Measurements from ENCODE around the gene NPHP4.
A peak's percentile ranks its signal among the peaks of the same experiment; 100 is the strongest.

The NPHP4 gene

DNA sequence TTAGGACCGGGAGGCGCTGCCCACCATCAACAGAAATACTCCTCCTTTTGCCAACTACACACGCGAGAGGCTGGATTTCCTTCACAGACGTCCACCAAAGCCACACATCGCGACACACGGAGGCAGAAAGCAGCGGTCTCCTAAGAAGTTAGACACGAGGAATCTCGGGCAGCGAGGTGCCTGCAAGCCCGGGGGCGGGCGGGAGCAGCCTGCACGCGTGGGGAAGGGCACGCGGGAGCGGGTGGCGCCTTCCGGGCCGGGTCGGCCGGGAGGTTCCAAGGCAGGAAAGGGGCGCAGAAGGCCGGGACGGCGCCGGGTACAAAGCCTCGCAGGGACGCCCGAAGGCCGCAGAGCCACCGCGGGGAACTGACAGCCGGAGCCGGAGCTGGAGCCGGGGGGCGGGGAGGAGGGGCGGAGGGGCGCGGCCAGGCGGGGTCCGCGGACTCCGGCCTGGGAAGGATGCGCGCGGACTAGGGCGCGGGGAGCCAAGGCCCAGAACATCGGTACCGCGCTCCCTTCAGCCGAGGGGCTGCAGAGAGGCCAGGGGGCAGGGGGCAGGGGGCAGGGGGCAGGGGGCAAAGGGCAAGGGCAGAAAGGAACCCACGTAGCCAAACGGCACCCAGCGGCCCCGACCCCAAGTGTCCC, 722 bp downstream of the NPHP4 start:
- in situ Hi-C loops (cut with HindIII; ENCODE audit: low pct_ligation_motif_present, low sequenced_read_pairs), result no loop called here
- TF ChIP-seq, protein P1, sequence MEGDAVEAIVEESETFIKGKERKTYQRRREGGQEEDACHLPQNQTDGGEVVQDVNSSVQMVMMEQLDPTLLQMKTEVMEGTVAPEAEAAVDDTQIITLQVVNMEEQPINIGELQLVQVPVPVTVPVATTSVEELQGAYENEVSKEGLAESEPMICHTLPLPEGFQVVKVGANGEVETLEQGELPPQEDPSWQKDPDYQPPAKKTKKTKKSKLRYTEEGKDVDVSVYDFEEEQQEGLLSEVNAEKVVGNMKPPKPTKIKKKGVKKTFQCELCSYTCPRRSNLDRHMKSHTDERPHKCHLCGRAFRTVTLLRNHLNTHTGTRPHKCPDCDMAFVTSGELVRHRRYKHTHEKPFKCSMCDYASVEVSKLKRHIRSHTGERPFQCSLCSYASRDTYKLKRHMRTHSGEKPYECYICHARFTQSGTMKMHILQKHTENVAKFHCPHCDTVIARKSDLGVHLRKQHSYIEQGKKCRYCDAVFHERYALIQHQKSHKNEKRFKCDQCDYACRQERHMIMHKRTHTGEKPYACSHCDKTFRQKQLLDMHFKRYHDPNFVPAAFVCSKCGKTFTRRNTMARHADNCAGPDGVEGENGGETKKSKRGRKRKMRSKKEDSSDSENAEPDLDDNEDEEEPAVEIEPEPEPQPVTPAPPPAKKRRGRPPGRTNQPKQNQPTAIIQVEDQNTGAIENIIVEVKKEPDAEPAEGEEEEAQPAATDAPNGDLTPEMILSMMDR (IDR thresholded peaks at IDR 0.05; ENCODE audit: low read depth, low read length, missing control alignments), result no peak
- peak; percentile 27 for DNase-seq
- H3K4me3 ChIP-seq (ENCODE audit: low read depth, low read length), result peak overlapping the region; percentile 67
- H3K27ac ChIP-seq, result peak overlapping the region; percentile 89
- no peaks in the 10 kb centered on the region for H3K27me3 ChIP-seq (replicated peaks)
- no peaks in the 10 kb centered on the region for H3K36me3 ChIP-seq (replicated peaks)

DNA sequence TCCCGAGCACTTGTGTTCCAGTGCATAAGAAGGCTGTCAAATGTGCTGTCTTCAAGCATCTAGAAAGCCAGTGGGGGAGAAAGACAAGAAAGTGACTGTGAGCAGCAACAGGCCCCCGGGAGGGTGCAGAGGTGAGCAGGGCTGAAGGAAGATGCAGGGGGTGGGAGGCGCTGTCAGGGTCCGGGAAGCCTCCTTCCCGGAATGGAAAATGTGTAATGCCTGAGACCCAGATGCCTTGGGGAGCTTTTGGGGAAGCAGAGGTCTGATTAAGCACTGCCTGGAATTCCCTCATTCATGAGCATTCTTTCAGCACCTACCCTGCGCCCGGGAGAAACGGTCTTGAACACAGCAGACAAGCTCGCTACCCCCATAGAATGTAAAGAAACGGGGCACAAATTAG, 1.3 kb downstream of the NPHP4 start:
- Histone ChIP-seq H3K27ac (no peak overlapping the region), H3K36me3 (replicated peaks) (no peaks in the 10 kb centered on the region), H3K4me3 (ENCODE audit: low read depth, low read length) (peak overlapping the region; percentile 67), H3K27me3 (replicated peaks) (no peaks in the 10 kb centered on the region)
- TF ChIP-seq, protein P1 (IDR thresholded peaks at IDR 0.05; ENCODE audit: low read depth, low read length, missing control alignments), result no peak
- in situ Hi-C loops (cut with HindIII; ENCODE audit: low pct_ligation_motif_present, low sequenced_read_pairs), result no loop called here
- DNase-seq, result no peak

DNA sequence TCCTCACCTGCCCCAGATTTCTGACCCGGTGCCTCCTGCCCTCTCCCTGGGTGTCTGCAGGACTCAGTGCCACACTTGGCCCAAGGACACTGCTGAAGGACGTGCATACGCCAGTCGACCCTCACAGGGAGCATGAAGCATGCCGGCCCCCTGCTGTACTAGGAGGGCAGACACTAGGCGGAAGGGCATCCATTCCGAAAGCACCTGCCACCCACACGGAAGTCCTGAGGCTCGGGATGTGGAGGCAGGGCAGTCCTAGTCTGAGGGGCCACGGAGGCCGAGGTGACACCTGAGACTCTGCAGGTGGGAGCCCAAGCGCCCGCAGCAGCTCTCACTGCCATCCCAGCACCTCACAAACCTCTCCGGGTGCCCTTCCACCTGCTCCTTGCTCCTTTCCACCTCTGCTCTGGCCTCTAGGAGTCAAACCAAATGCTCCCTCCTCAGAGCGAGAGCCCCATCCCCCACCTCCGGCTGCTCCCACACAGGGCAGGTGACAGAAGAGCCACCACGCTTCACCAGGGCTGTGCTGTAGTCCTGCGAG, 2.4 kb downstream of the NPHP4 start:
- Histone ChIP-seq H3K27ac (no peak overlapping the region), H3K4me3 (ENCODE audit: low read depth, low read length) (no peak overlapping the region), H3K27me3 (replicated peaks) (no peaks in the 10 kb centered on the region), H3K36me3 (replicated peaks) (no peaks in the 10 kb centered on the region)
- DNase-seq, result no peak
- TF ChIP-seq, protein P1 (IDR thresholded peaks at IDR 0.05; ENCODE audit: low read depth, low read length, missing control alignments), result no peak
- in situ Hi-C loops (cut with HindIII; ENCODE audit: low pct_ligation_motif_present, low sequenced_read_pairs), result no loop called here

DNA sequence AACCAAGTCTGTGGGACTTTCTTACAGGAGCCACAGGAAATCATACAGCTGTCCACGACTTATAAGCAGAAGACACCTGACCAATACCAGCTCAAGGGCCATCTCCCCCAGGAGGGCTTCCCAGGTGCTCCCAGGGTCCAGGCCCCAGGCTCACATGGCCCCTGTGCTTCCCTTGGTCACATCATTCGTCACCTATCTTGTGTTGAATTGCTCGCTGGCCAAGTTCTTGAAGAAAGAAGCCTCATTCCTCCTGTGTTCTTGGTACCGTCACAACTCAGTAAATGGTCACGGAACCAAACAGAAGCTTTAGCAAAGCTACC, 3.0 kb downstream of the NPHP4 start:
- no peak for DNase-seq
- in situ Hi-C loops (cut with HindIII; ENCODE audit: low pct_ligation_motif_present, low sequenced_read_pairs), result no loop called here
- no peak overlapping the region for H3K4me3 ChIP-seq (ENCODE audit: low read depth, low read length)
- TF ChIP-seq, protein P1 (IDR thresholded peaks at IDR 0.05; ENCODE audit: low read depth, low read length, missing control alignments), result no peak
- no peaks in the 10 kb centered on the region for H3K27me3 ChIP-seq (replicated peaks)
- no peaks in the 10 kb centered on the region for H3K36me3 ChIP-seq (replicated peaks)
- H3K27ac ChIP-seq, result no peak overlapping the region

DNA sequence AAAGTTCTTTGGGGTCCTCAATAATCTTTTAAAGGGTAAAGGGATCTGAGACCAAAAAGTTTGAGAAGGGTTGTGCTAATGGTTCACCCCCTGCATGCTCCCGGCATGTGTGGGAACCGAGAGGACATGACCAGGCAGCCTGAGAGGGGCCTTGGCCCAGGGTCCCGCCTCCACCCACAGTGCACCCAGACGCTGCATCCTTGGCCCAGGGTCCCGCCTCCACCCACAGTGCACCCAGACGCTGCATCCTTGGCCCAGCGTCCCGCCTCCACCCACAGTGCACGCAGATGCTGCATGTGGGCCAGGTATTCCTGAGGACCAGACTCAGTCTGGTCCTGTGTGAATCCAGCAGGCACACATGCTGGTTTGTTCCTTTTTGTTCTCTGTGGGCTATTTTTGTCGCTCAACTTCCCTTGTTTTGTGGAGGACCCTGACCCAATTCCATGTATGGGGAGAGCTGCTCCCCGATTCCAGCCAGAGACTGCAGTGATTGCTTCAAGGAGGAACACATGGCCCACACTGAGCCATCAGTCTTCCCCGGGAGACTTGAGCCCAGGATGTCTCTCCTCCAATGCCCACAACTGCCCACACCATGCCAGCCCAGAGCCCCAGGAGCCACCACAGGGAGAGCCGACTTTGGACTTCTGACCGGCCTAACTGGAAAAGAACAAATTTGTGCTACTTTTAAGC, 3.5 kb downstream of the NPHP4 start:
- TF ChIP-seq, protein P1 (IDR thresholded peaks at IDR 0.05; ENCODE audit: low read depth, low read length, missing control alignments), result no peak
- in situ Hi-C loops (cut with HindIII; ENCODE audit: low pct_ligation_motif_present, low sequenced_read_pairs), result no loop called here
- H3K27ac ChIP-seq, result no peak overlapping the region
- H3K27me3 ChIP-seq (replicated peaks), result no peaks in the 10 kb centered on the region
- H3K4me3 ChIP-seq (ENCODE audit: low read depth, low read length), result no peak overlapping the region
- H3K36me3 ChIP-seq (replicated peaks), result no peaks in the 10 kb centered on the region
- no peak for DNase-seq

Data from brain microvascular endothelial cell (primary cell).